Kidney (tissue), 14 donors: Measurements from ENCODE around the gene NPL. TPM values are rescaled to one million over a fixed set of nuclear protein-coding genes. Genes with fewer than 3 reads are reported as not detected.

ENCODE experiments used
- DNase-seq, 5 donors: peaks; one replicate each; pipeline ENCODE4 v3.0.0-alpha.2; 2013 to 2020
- FAIRE-seq: peaks from 2 replicates; lab custom pipeline; 2012; peaks lifted over from hg19 to GRCh38; lab: Jason Lieb, UNC
- H3K27ac ChIP-seq, 2 donors: one replicate each; pipeline ENCODE4 v1.7.0; 2013; ENCODE audit warnings: low read depth in 2 of 2, low read length in 2 of 2, inconsistent platforms in 1 of 2
- H3K27me3 ChIP-seq: one replicate; pipeline ENCODE4 v1.7.1; 2013; ENCODE audit warnings: low read length, inconsistent platforms; ENCODE audit not compliant: control insufficient read depth, insufficient read depth
- H3K36me3 ChIP-seq, 3 donors: one replicate each; pipeline versions ENCODE4 v1.7.0 to v1.7.1; 2013; ENCODE audit warnings: low read length in 3 of 3, control low read depth in 1 of 3, inconsistent platforms in 1 of 3; ENCODE audit not compliant: insufficient read depth in 3 of 3, control insufficient read depth in 2 of 3
- H3K4me1 ChIP-seq, 3 donors: one replicate each; pipeline versions ENCODE4 v1.7.0 to v1.7.1; 2013; ENCODE audit warnings: low read length in 3 of 3, inconsistent platforms in 1 of 3, low read depth in 1 of 3; ENCODE audit not compliant: control insufficient read depth in 2 of 3, insufficient read depth in 2 of 3
- H3K4me3 ChIP-seq, 3 donors: one replicate each; pipeline versions ENCODE4 v1.7.0 to v1.8.1; 2013; ENCODE audit warnings: low read length in 3 of 3, control low read depth in 1 of 3, inconsistent platforms in 1 of 3
- H3K9ac ChIP-seq, 3 donors: one replicate each; pipeline versions ENCODE4 v1.7.0 to v1.7.1; 2013; ENCODE audit warnings: low read length in 3 of 3, control low read depth in 1 of 3, inconsistent platforms in 1 of 3
- H3K9me3 ChIP-seq, 3 donors: one replicate each; pipeline versions ENCODE4 v1.7.0 to v1.7.1; 2013; ENCODE audit warnings: low read length in 3 of 3, control low read depth in 1 of 3, inconsistent platforms in 1 of 3; ENCODE audit not compliant: control insufficient read depth in 2 of 3, insufficient read depth in 1 of 3
- CTCF ChIP-seq: IDR thresholded peaks from 3 replicates; pipeline ENCODE4 v1.5.1; 2012; ENCODE audit warnings: mild to moderate bottlenecking, moderate library complexity, borderline replicate concordance; ENCODE audit not compliant: insufficient read depth; ENCODE audit errors: extremely low read depth
- intact Hi-C: fragments of 100-400 bp; cut with DNase I; formaldehyde crosslinking; loops from one replicate; pipeline ENCODE4 v1.11.1; 2022
- polyA plus RNA-seq: library from polyadenylated mRNA; stranded (reverse); fragments of 350-450 nt; fragmentation: Illumina TruSeq; extraction: RNeasy Lipid Tissue Mini Kit (QIAGEN cat#74804); gene quantifications from one replicate; pipeline ENCODE4 v1.2.3, GENCODE V29; 2014; ENCODE audit warnings: low read depth, low replicate concordance; ENCODE audit not compliant: insufficient read depth
- total RNA-seq: library from RNA; stranded (reverse); fragmentation: NEBNext Ultra II Directional; extraction: Animal tissue kit (Norgen Biotek cat#: 25700); gene quantifications from one replicate; pipeline ENCODE4 v1.2.1, GENCODE V29; 2021
- donor health status: control.
- donor health status: control.
- donor health status: control.
- donor health status: control.
- donor health status: control.
- donor health status: DM: yes; HTN: yes; CAD: no.
- donor health status: Normal renal cell carcinoma (clear cell type).

The NPL gene
- total and polyA plus RNA-seq, 2 donors from 2014 or later, result 15.7 to 69.4 TPM

- DNase-seq (no peak), FAIRE-seq (no peak)
- Histone ChIP-seq H3K27me3 (no peaks in the 10 kb centered on the region), H3K9me3 (no peaks in the 10 kb centered on the region), H3K4me1 (peaks cover 0 to 2% (median 0%) of the 10 kb centered on the region in 3 donors), H3K4me3 (no peak overlapping the region), H3K27ac (no peak overlapping the region), H3K36me3 (no peaks in the 10 kb centered on the region), H3K9ac (no peak overlapping the region)
- TF ChIP-seq CTCF, result no peak
- intact Hi-C loops, result no loop called here
Observed at GRCh38 chr1:182755632-182756031, 33.9 kb upstream of the NPL start.

- peaks cover 0 to 2% (median 0%) of the 10 kb centered on the region in 3 donors for H3K4me1 ChIP-seq
- H3K27me3 ChIP-seq, result no peaks in the 10 kb centered on the region
- FAIRE-seq, result no peak
- no peak for DNase-seq
- no peak overlapping the region for H3K27ac ChIP-seq
- H3K9ac ChIP-seq, result no peak overlapping the region
- intact Hi-C loops, result no loop called here
- no peaks in the 10 kb centered on the region for H3K36me3 ChIP-seq
- TF ChIP-seq CTCF, result no peak
- H3K9me3 ChIP-seq, result peaks cover 0 to 2% (median 0%) of the 10 kb centered on the region in 3 donors
- H3K4me3 ChIP-seq, result no peak overlapping the region
Observed at GRCh38 chr1:182756423-182756822, 33.1 kb upstream of the NPL start.

GRCh38 chr1:182761396-182762395, 27.9 kb upstream of the NPL start:
- Histone ChIP-seq H3K9ac (no peak overlapping the region), H3K4me1 (no peaks in the 10 kb centered on the region), H3K27ac (no peak overlapping the region), H3K36me3 (no peaks in the 10 kb centered on the region), H3K27me3 (no peaks in the 10 kb centered on the region), H3K9me3 (peaks cover 0 to 2% (median 0%) of the 10 kb centered on the region in 3 donors), H3K4me3 (no peak overlapping the region)
- intact Hi-C loops, result no loop called here
- no peak for FAIRE-seq
- TF ChIP-seq CTCF, result no peak
- DNase-seq, result no peak
